GM12878 (cell line): ENCODE data around the gene PPEF1. TPM values are rescaled to one million over a fixed set of nuclear protein-coding genes. Genes with fewer than 3 reads are reported as not detected.

Experiments
- CTCF ChIP-seq, 3 experiments: IDR thresholded peaks in 2 of 3; conservative IDR thresholded peaks in 1 of 3; 2 replicates each; pipeline ENCODE4 v1.5.1; 2011; ENCODE audit warnings: low read depth in 3 of 3, low read length in 3 of 3, mild to moderate bottlenecking in 3 of 3, control low read depth in 2 of 3, moderate library complexity in 2 of 3, inconsistent platforms in 1 of 3, mixed read lengths in 1 of 3; ENCODE audit not compliant: control insufficient read depth in 2 of 3, insufficient read depth in 1 of 3; ENCODE audit errors: extremely low read depth in 1 of 3
- JUNB ChIP-seq: IDR thresholded peaks from 2 replicates; pipeline ENCODE4 v1.6.1; 2016; ENCODE audit warnings: antibody characterized with exemption, mild to moderate bottlenecking
- PML ChIP-seq: IDR thresholded peaks from 2 replicates; pipeline ENCODE4 v1.6.1; 2012; ENCODE audit warnings: low read length, inconsistent platforms
- polyA plus RNA-seq, 11 experiments: library from polyadenylated mRNA; depleted of rRNA in 4 of 11; unstranded in 6 of 11; stranded (reverse) in 5 of 11; fragments of >200 nt; fragmentation: Nextera tagmentation in 4 of 11; fragmentation: Illumina TruSeq in 1 of 11; extraction: Ambion mirVana in 4 of 11; extraction: Trizol in 1 of 11; gene quantifications; 1 replicate in 1 of 11; 2 replicates in 10 of 11; pipeline versions ENCODE4 v1.2.1 to v1.2.3, GENCODE V29; 2011 to 2016; ENCODE audit warnings: inconsistent platforms in 2 of 11, missing spikeins in 2 of 11, low read depth in 1 of 11
- total RNA-seq, 4 experiments: library from RNA; depleted of rRNA in 3 of 4; stranded (reverse); fragments of >200 nt in 3 of 4; fragmentation: Illumina TruSeq in 1 of 4; extraction: Trizol in 1 of 4; gene quantifications; 2 replicates each; pipeline versions ENCODE4 v1.2.1 to v1.2.3, GENCODE V29; 2013 to 2021
- TF ChIP-seq, protein P1 (sequence below): IDR thresholded peaks from 2 replicates; pipeline ENCODE4 v1.6.1; 2012; ENCODE audit warnings: mild to moderate bottlenecking, low read depth, low read length
- TF ChIP-seq, protein P2 (sequence below): IDR thresholded peaks from 2 replicates; pipeline ENCODE4 v1.6.1; 2011; ENCODE audit warnings: low read depth, low read length, improper control_type of control experiment, borderline replicate concordance
- TF ChIP-seq, protein P3 (sequence below): IDR thresholded peaks from 2 replicates; pipeline ENCODE4 v1.6.1; 2011; ENCODE audit warnings: borderline replicate concordance, low read depth, mild to moderate bottlenecking, moderate library complexity, mixed read lengths, low read length; ENCODE audit not compliant: insufficient read depth; ENCODE audit errors: extremely low read length
- TF ChIP-seq, protein P4 (sequence below): fragments of 450-650 bp; IDR thresholded peaks from 2 replicates; pipeline ENCODE4 v1.6.1; 2017; ENCODE audit warnings: mild to moderate bottlenecking, moderate library complexity
- TF ChIP-seq, protein P5 (sequence below): IDR thresholded peaks from 2 replicates; pipeline ENCODE4 v1.6.1; 2012; ENCODE audit warnings: low read depth, low read length, improper control_type of control experiment

Gene PPEF1
- total and polyA plus RNA-seq, 10 of the 15 experiments (the other 5 are each of a cell fraction or from before 2014, with no cell fraction given) = 0.24 to 2.2 (median 0.50) TPM

- TF ChIP-seq, protein P1, sequence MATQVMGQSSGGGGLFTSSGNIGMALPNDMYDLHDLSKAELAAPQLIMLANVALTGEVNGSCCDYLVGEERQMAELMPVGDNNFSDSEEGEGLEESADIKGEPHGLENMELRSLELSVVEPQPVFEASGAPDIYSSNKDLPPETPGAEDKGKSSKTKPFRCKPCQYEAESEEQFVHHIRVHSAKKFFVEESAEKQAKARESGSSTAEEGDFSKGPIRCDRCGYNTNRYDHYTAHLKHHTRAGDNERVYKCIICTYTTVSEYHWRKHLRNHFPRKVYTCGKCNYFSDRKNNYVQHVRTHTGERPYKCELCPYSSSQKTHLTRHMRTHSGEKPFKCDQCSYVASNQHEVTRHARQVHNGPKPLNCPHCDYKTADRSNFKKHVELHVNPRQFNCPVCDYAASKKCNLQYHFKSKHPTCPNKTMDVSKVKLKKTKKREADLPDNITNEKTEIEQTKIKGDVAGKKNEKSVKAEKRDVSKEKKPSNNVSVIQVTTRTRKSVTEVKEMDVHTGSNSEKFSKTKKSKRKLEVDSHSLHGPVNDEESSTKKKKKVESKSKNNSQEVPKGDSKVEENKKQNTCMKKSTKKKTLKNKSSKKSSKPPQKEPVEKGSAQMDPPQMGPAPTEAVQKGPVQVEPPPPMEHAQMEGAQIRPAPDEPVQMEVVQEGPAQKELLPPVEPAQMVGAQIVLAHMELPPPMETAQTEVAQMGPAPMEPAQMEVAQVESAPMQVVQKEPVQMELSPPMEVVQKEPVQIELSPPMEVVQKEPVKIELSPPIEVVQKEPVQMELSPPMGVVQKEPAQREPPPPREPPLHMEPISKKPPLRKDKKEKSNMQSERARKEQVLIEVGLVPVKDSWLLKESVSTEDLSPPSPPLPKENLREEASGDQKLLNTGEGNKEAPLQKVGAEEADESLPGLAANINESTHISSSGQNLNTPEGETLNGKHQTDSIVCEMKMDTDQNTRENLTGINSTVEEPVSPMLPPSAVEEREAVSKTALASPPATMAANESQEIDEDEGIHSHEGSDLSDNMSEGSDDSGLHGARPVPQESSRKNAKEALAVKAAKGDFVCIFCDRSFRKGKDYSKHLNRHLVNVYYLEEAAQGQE = no peak
- TF ChIP-seq, protein P2, sequence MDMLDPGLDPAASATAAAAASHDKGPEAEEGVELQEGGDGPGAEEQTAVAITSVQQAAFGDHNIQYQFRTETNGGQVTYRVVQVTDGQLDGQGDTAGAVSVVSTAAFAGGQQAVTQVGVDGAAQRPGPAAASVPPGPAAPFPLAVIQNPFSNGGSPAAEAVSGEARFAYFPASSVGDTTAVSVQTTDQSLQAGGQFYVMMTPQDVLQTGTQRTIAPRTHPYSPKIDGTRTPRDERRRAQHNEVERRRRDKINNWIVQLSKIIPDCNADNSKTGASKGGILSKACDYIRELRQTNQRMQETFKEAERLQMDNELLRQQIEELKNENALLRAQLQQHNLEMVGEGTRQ = no peak
- TF ChIP-seq JUNB = no peak
- TF ChIP-seq PML = no peak
- TF ChIP-seq, protein P3, sequence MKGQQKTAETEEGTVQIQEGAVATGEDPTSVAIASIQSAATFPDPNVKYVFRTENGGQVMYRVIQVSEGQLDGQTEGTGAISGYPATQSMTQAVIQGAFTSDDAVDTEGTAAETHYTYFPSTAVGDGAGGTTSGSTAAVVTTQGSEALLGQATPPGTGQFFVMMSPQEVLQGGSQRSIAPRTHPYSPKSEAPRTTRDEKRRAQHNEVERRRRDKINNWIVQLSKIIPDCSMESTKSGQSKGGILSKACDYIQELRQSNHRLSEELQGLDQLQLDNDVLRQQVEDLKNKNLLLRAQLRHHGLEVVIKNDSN = no peak
- TF ChIP-seq, protein P4, sequence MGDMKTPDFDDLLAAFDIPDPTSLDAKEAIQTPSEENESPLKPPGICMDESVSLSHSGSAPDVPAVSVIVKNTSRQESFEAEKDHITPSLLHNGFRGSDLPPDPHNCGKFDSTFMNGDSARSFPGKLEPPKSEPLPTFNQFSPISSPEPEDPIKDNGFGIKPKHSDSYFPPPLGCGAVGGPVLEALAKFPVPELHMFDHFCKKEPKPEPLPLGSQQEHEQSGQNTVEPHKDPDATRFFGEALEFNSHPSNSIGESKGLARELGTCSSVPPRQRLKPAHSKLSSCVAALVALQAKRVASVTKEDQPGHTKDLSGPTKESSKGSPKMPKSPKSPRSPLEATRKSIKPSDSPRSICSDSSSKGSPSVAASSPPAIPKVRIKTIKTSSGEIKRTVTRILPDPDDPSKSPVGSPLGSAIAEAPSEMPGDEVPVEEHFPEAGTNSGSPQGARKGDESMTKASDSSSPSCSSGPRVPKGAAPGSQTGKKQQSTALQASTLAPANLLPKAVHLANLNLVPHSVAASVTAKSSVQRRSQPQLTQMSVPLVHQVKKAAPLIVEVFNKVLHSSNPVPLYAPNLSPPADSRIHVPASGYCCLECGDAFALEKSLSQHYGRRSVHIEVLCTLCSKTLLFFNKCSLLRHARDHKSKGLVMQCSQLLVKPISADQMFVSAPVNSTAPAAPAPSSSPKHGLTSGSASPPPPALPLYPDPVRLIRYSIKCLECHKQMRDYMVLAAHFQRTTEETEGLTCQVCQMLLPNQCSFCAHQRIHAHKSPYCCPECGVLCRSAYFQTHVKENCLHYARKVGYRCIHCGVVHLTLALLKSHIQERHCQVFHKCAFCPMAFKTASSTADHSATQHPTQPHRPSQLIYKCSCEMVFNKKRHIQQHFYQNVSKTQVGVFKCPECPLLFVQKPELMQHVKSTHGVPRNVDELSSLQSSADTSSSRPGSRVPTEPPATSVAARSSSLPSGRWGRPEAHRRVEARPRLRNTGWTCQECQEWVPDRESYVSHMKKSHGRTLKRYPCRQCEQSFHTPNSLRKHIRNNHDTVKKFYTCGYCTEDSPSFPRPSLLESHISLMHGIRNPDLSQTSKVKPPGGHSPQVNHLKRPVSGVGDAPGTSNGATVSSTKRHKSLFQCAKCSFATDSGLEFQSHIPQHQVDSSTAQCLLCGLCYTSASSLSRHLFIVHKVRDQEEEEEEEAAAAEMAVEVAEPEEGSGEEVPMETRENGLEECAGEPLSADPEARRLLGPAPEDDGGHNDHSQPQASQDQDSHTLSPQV = no peak
- TF ChIP-seq, protein P5, sequence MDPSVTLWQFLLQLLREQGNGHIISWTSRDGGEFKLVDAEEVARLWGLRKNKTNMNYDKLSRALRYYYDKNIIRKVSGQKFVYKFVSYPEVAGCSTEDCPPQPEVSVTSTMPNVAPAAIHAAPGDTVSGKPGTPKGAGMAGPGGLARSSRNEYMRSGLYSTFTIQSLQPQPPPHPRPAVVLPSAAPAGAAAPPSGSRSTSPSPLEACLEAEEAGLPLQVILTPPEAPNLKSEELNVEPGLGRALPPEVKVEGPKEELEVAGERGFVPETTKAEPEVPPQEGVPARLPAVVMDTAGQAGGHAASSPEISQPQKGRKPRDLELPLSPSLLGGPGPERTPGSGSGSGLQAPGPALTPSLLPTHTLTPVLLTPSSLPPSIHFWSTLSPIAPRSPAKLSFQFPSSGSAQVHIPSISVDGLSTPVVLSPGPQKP = no peak
- TF ChIP-seq CTCF (IDR thresholded peaks at IDR 0.05 in 2 of 3, conservative IDR thresholded peaks at IDR 0.05 in 1 of 3; ENCODE audit: control insufficient read depth in 2 of 3, extremely low read depth in 1 of 3, insufficient read depth in 1 of 3, low read depth in 3 of 3, low read length in 3 of 3) = no peak
- TF ChIP-seq, all 136 proteins: peak for 0
These were observed 89.7 kb downstream of the PPEF1 start (continued) for GRCh38 chrX:18797141-18797540.
